Cardiac septum (tissue), 1 donor: ENCODE data around the gene PTGDR. TPM values are rescaled to one million over a fixed set of nuclear protein-coding genes. Genes with fewer than 3 reads are reported as not detected.

ENCODE experiments used
- DNase-seq: peaks from one replicate; pipeline ENCODE4 v3.0.0-alpha.2; 2020; ENCODE audit warnings: low spot score
- intact Hi-C: fragments of 100-400 bp; cut with DNase I; formaldehyde crosslinking; loops from one replicate; pipeline ENCODE4 v1.14.0; 2022
- total RNA-seq: library from RNA; stranded (reverse); fragmentation: NEBNext Ultra II Directional; extraction: Animal tissue kit (Norgen Biotek cat#: 25700); gene quantifications from one replicate; pipeline ENCODE4 v1.2.1, GENCODE V29; 2021
- donor health status: DM: no; HTN: no; CAD: no.

The PTGDR gene
- total RNA-seq, 1 donor from 2014 or later, result 0.51 TPM

DNA sequence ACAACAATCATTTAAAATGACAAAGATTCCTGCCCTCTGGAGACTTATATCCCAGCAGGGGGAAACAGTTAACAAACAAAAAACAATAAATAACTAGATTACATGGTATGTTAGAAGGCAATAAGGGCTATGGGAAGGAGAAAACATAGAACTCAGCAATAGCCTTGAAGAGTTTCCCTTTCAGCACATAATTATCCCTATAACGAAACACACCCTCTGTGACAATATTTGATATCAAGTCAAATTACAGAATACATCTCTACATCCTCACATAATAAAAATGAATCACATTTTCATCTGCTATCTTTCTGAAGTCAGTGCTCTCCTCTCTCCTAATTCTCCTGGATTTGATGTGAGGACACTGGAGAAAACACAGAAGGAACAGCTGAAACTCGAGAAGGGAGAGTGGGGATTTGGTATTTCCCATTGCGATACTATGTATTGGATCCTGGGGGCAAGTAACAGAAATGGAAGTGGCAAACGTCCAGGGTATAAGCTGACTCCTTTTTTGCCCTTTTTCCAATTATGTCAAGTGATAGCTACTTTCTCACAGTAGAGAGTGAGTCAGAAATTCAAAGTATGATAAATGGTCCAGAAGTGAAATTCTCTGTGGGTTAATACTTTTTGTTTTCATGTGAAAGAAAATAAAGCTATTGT is 36.9 kb downstream of the PTGDR start:
- intact Hi-C loops, result loop anchor here (5.0 kb wide), 1 partner anchor 168 kb away; no protein-coding TSS in a partner anchor
- no peak for DNase-seq

DNA sequence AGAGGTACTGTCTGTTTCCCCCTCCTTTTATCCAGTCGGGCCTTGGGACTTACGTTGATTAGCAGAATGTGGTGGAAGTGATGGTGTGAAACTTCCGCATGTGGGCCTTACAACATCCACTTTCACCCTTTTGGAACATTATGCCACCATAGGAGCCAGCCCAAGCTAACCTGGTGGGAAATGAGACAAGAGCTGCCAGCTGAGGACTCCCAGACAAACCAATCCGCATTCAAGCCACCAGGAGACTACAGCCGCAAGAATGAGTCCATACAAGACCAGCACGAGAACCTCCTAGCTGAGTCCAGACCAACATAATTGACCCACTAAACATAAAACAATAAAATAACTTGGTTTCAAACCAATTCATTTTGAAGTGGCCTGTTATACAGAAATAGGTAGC is 37.5 kb downstream of the PTGDR start:
- intact Hi-C loops, result no loop called here
- no peak for DNase-seq

DNA sequence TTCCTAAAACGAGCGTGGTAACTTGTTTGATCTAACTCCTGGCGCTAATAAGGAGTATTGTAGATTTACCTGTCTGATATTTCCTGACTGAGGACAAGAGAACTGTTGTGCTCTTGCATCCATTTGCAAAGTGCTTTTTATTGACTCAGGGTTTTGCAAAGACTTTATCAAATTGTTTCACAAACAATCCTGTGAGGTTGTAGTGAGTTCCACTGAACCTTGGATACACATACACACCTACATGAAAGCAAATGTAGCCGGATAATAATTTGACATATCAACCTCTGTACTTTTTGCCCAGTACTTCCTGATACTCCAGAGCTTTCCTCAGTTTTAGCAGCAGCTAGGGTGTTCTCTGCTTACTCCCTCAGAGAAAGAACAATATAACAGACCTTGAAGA is 39.9 kb downstream of the PTGDR start:
- DNase-seq, result no peak
- intact Hi-C loops, result no loop called here

DNA sequence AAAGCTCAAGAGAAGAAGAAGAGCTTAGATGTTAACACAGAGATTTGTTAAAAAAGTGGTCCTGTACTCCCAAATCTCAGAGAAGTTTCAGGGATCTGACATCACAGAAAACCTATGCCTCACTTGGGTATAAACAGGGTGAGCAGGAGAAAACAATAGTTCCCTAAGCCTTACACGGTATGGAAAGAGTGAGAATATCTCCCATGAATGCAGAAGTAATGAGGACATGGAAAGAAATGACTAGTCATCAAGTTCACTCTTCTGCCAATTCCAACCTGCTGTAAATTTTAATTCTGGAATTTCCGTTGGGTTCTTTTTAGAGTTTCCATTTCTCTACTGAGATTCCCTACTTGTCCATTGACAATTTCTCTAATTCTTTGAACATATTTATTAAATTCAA is 40.4 kb downstream of the PTGDR start:
- intact Hi-C loops, result no loop called here
- no peak for DNase-seq

DNA sequence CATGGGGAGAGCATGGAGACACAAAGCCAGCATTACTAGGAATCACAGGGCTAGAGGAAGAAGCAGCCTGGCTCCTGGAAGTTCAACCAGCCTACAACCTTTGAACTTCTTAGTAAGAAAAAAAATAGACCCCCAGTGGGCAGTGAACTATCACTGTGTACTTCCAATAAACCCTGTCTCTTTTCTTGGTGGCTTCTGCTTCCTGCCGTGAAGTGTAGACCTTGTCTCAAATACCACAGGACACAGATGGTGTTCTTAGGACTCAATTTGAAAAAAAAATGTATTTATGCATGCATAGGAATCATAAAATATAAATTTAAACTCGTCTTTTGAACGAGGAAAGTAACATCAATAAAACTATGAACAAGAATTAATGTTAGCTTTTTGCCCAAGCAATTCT is 43.0 kb downstream of the PTGDR start:
- DNase-seq, result no peak
- intact Hi-C loops, result no loop called here

DNA sequence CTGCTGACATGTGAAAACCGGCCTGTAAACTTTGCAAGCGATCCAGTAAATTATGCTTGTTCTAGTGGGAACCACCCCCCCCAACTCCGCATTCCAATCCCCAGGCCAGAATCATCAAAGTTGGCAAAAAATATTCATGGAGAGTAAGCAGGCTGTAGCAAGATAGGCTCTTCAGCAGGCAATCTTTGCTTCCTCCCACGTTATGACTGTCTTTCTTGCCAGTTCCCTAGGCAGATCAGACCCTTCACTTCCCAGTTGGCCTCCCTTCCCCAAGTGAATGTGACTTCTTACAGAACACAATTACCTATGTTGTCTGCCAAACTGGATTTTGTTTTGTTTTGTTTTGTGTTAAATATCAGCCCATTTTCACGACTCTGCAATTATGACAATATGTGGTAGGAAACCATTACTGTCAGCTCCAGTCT is 45.4 kb downstream of the PTGDR start:
- intact Hi-C loops, result no loop called here
- DNase-seq, result no peak

DNA sequence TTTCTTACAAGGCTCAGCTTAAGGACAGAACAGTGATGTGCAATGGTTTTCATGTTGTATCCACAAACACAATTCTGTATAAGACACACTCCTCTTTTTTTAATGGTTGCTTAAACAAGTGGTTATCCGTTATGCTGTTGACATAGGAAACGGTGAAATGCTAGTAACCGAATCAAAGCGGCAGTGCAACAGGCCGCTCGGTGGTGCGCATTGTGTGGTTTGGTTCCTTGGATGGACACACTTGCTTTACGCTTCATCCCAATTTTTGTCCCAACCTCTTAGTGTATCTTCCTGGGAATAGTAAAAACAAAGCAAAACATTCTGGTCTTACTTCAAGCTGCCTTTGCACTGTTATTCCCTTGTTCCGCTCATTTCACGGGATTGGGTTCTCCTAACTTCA is 46.0 kb downstream of the PTGDR start:
- intact Hi-C loops, result no loop called here
- no peak for DNase-seq

DNA sequence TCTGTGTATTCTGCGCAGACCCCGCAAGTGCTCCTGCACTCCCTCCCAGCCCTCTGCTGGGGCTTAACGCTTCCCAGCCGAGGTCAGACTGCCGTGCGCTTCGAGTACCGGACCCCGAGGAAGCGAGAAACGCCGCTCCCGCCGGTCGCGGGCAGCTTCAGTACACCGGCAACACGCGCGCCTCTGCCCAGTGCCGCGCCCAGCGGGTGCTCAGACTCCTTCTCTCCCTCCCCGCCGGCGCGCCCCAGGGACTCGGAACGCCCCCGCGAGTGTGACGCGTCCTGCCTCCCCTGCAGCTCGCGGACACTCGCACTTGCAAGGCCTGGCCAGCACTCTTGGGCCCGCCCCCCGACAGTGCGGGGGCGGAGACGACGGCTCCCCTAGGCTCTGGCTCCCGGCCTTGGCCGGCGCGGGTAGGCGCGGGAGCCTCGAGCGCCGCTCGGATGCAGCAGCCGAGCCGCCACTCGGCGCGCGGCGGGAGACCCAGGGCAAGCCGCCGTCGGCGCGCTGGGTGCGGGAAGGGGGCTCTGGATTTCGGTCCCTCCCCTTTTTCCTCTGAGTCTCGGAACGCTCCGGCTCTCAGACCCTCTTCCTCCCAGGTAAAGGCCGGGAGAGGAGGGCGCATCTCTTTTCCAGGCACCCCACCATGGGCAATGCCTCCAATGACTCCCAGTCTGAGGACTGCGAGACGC is 46.6 kb downstream of the PTGDR start, which contains the start of gene PTGER2:
Gene PTGER2, plus strand, starts transcription at position 410 of the 692 bp plus-strand sequence. Its CDS starts 237 bp downstream, at position 647.
- DNase-seq, result peak; percentile 93
- intact Hi-C loops, result no loop called here

DNA sequence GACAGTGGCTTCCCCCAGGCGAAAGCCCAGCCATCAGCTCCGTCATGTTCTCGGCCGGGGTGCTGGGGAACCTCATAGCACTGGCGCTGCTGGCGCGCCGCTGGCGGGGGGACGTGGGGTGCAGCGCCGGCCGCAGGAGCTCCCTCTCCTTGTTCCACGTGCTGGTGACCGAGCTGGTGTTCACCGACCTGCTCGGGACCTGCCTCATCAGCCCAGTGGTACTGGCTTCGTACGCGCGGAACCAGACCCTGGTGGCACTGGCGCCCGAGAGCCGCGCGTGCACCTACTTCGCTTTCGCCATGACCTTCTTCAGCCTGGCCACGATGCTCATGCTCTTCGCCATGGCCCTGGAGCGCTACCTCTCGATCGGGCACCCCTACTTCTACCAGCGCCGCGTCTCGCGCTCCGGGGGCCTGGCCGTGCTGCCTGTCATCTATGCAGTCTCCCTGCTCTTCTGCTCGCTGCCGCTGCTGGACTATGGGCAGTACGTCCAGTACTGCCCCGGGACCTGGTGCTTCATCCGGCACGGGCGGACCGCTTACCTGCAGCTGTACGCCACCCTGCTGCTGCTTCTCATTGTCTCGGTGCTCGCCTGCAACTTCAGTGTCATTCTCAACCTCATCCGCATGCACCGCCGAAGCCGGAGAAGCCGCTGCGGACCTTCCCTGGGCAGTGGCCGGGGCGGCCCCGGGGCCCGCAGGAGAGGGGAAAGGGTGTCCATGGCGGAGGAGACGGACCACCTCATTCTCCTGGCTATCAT is 47.3 kb downstream of the PTGDR start:
- peak; percentile 82 for DNase-seq
- intact Hi-C loops, result no loop called here

DNA sequence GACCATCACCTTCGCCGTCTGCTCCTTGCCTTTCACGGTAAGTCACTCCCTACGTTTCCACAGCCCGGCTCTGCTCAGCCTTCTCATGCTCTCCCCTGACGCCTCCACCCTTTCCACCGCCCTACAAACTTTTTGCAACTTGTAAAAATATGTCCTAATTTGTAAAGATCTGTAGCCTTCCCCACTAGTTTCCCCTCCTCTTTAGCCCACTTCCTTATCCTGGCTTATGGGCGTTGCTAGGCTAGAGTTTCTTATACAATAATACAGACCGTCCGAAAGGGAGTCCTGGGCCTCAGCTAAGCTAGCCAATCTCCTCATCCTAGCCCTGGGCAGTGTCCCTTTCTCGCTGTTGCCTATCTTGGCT is 47.8 kb downstream of the PTGDR start:
- DNase-seq, result no peak
- intact Hi-C loops, result no loop called here

DNA sequence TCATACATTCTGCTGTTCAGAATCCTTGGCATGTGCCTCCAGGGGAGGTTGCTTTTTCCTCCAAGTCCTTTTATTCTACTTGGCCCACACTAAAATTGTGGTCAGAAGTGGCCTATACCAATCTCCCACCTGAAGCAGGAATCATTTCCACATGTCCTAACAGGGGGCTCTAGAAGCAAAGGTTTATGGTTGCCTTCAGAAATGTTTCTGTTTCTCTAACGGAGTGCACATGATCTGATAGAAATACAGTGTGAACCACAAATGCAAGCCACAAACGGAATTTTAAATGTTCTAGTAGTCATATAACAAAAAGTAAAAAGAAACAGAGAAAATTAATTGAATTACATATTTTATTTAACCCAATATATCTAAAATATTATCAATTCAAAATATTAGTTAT is 50.6 kb downstream of the PTGDR start:
- intact Hi-C loops, result no loop called here
- DNase-seq, result no peak

DNA sequence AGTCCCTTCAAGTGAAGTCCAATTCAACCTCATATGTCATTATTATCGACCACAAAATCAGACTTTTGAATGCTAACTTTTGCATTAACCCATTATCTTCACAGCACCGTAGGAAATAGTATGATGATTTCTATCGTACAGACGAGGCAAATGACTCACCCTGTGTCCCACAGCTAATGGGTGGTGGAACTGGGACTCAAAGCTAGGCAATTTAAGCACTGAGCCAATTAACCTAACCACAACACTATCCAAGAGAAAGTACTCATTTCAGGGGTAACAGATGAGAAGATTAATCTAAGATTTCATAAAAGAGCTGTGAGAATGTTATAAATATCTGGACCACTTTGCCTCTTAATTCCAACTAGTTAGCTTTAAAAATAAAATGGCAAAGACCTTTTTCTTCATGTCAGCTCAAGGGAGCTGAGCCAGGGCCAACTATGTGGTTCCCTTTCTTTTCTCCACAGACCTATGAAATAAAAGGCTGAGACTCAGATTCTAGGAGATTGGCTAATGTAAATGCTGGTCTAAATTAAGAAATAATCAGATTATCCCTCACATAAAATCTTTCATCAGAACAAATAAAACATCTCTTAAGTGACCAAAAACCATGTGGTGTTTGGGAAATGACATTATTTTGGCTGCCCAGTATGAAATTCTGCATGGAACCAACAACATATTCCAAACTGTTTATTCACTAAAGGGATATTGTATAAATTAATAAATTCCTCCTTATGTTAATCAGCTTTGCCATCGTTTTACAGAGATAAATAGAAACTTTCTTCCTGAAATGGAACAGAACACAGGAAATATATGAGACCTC is 51.5 kb downstream of the PTGDR start:
- intact Hi-C loops, result no loop called here
- no peak for DNase-seq

DNA sequence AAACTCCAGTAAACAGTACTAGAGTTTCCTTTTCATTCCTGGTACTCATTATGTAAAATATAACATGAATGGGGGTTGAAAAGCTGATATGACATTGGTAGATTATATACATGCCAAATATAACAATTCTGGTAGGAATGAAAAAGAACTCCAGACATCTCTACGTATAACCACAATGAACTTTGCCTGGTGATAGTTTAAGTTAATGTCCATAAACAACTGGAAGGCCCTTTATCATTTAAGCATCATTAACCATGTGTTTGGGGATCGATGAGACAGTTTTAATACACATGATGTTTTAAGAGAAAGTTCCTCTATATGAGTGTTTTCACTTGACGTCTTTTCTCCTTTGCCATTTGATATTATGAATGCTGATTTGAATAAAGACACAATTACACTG is 52.4 kb downstream of the PTGDR start:
- intact Hi-C loops, result no loop called here
- no peak for DNase-seq

DNA sequence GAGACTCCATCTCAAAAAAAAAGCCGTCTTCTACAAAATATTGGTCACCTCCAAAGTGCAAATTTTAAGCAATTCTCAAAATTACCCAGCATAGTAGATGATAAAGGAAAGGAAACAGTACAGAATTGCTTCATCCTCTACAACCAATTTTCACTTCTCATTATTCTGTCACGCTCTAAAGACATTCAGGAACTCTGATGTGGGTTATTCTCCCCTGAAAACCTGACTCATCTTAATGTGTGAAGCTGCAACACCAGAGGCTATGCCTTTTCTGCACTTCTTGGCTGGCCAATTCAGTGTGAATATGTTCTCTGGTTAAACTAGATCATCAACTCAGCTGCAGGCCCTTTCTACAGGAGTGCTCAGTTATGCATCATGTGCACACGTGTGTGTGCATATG is 57.6 kb downstream of the PTGDR start:
- intact Hi-C loops, result no loop called here

DNA sequence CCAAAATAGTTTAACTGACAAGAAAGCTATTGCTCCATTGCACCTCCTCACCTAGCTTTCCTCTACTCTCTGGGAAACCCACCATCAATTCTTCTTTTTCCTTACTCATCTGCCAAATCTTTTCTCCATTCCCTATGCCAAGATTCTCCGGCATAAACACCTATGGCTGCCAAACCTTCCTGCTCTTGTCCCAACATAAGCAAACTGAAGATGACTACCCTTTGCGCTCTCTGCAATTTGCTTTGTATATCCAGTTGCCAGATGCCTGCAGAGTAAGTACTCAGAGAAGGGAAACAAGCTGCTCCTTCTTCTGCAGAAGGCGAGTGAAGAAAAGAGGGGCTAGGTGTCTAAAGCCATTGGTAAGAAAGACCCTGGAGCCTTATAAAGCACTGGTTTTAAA is 58.1 kb downstream of the PTGDR start:
- intact Hi-C loops, result no loop called here
- DNase-seq, result no peak

More for the DNA sequence above, 57.6 kb downstream of the PTGDR start:
- no peak for DNase-seq

Other genes starting within 250 kb of the PTGDR start
- gene NID2, start 198.6 kb upstream of the PTGDR start, total RNA-seq, result 37.3 TPM
- gene PTGER2, start 46.6 kb downstream of the PTGDR start, total RNA-seq, result 0.75 TPM